Measurements from ENCODE around the gene BCL2L1.
"Not testable (repeated sequence)": the region's sequence is repeated elsewhere in the genome, so short reads cannot be mapped to it uniquely, and the experiment has no call there.

The BCL2L1 gene

DNA sequence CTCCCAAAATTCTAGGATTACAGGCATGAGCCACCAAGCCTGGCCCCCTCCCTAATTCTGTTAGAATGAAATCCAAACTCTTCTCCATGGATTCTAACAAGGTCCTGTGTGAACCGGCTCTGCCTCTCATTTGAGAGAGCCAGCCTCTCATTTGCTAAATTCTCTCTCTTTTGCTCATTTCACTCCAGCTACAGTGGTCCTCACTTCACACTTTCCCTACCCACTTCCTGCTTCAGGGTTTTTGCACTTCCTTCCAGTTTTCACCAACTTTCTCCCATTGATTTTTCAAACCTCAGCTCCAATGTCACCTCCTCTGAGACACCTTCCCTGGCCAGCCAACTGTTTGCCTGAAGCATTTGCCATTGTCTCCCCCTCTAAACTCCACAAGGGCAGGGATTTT, 79.8 kb downstream of the BCL2L1 start:
- no peak for DNase-seq

DNA sequence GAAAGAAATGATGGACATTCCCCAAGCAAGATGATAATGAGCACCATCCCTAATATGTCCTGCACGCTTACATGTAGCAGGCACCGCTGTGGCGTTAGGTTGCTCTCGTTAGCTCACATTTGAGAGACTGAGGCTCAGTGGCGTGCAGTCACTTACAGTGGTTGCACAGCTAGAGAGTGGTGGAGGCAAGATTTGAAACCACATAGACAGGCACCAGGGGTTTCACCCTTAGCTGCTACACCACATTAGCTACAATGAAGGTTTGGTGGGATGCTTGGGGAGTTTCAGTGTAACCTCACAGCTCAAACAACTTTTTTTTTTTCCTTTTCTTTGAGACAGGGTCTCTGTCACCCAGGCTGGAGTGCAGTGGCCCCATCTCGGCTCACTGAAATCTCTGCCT, 81.3 kb downstream of the BCL2L1 start:
- DNase-seq, result no peak

DNA sequence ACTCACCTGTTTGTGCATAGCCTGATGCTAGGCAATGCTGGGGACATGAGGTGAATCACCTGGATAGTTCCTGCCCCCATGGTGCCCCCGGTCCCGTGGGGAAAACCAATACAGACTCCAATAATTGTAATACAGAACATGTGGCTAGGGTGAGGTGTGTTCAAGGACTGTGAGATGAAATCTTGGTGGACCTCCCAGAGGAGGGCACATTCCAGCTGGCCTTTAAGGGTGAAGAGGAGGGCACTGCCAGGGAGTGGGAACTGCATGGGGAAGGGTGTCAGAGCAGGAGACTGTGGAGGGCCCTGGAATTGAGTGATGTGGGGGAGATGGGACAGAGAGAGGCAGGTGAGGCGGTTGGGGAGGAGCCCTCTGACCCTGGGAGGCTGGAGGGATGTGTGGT, 82.4 kb downstream of the BCL2L1 start:
- DNase-seq, result no peak

DNA sequence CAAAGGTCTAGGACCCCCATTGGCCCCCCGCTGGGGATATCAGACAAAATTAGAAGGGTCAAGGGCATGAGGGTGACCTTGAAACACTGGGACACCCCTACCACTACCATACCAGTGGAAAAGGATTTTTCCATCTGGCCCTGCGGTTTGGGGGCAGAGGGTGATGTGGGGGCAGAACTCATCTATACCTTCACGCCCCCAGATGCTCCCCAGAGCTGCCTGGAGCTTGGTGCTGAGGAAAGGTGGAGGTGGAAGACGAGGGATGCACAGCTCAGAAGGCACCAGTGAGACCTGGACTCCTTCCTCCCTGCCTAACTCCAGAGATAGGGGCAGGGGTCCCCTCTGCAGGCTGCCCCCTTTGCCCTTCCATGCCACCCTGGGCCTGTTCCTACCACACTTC, 83.9 kb downstream of the BCL2L1 start:
- no peak for DNase-seq

DNA sequence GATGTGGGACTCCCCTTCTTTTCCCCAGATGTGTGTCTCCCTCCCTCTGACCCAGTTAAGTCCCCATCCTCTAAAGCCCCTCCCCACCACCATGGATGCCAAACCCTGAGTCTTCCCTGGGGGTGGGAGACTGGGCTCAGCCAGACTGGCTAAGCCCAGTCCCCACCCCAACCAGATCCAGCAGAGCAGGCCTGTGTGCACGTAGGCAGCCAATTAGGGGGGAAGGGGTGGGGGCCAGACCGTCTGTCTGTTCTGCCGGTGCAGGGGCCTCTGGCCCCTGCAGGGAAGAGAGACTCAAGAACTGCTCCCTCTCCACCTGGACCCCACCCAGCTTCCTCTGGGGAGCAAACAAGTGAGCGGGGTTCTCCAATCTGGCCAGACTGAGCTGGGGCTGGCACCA, 84.4 kb downstream of the BCL2L1 start:
- DNase-seq, result no peak

DNA sequence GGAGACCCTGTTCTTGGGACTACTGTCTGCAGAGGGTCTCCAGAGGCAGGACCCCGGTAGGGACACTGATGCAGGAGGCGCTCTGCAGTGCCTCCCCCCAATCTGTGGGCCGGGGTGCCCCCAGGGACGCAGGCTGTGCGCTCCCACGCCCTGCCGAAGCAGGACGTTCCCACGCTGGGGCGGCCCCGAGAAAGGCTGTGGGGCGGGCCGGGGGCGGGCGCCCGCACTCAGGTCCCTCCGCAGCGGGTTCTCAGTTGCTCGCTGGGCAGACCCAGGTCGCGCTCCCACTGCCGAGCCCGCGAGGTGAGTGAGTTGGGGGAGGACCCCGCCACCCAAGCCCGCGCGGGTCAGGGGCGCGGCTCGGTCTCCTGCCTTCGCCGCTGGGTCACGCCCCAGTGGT, 85.0 kb downstream of the BCL2L1 start, which contains the start of gene COX4I2:
TSS of gene COX4I2 (plus strand) at position 253 of the 400 bp plus-strand sequence. CDS start 1,106 bp downstream, outside the sequence.
- DNase-seq, result no peak

DNA sequence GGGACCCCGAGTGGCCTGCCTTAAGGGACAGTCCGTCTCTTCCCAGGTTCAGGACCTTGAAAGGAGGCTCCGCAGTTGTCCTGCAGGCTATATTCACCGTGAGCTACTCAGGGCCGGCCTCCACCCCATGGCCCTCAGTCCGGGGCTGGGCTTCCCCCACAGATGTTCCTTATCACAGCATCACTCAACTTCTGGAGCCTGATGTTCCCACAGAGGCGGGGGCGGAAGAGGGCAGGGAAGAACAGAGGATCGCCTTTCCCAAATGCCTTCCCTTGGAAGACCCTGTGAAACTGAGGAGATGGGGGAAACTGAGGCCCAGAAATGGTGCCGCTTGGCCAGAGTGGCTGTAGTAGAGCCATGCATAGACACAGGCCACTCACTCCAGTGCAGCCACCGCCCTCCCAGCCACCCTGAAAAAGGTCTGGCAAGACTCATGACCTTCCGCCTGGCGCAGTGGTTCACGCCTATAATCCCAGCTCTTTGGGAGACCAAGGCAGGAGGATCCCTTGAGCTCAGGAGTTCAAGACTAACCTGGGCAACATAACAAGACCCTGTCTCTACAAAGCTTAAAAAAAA, 89.2 kb downstream of the BCL2L1 start:
- no peak for DNase-seq

DNA sequence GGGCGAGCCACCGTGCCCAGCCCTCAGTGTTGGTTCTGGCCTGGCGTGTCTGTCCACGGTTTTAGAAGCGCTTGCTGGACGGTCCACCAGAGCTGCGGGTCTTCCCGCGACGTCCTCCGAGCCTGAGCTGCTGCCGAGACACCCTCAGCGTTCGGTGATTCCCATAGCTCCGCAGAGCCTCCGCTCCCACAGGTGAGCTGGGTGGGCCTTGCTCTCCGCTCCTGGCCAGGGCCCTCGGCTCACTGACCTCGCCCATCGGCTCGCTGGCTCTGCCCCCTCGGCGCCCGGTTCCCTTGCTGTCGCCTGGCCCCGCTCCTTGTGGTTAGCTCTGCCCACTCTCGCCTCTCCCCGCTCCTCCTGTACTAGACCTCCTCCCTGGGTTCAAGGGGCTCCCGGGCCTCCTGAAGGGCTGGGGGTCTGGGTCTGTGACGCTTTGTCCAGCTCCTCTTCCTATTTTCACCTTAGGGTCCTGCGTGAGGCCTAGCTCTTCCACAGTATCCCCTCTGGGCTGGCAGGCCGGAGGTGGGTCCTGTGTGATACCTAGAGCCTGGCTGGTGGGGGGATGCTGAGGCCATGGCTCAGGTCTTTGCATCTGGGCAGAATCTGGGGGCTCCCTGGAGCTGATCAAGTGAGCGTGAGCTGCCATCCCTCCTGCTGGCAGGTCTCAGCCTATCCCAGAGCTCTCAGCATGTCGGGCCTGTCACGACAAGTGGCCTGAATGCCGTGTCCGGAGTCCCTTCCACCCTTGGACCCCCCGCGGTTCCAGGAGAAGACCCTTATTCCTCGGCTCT, 89.9 kb downstream of the BCL2L1 start:
- DNase-seq, result no peak

DNA sequence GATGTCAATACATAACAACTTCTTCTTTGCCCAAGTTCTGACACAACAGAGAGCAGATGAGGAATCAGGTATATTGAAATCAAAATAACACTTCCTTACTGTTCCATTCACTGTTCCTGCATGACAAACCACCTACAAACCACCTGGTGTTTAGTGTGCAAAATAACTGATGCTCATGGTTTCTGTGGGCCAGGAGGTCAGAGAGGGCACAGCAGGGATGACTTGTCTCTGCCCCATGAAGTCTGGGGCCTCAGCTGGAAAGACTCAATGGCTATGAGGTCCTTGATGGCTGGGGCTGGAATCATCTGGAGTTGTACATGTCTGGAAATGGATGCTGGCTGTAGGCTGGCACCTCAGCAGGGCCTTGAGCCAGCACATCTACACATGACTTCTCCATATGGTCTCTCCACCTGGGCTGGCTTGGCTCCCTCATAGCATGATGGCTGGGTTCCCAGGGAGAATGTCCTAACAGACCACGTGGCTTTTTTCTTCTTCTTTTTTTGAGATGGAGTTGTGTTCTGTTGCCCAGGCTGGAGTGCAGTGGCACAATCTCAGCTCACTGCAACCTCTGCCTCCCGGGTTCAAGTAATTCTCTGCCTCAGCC, 92.4 kb downstream of the BCL2L1 start:
- no peak for DNase-seq

DNA sequence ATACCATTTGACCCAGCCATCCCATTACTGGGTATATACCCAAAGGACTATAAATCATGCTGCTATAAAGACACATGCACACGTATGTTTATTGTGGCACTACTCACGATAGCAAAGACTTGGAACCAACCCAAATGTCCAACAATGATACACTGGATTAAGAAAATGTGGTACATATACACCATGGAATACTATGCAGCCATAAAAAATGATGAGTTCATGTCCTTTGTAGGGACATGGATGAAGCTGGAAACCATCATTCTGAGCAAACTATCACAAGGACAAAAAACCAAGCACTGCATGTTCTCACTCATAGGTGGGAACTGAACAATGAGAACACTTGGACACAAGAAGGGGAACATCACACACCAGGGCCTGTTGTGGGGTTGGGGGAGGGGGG, 94.6 kb downstream of the BCL2L1 start:
- not testable (repeated sequence) for DNase-seq

DNA sequence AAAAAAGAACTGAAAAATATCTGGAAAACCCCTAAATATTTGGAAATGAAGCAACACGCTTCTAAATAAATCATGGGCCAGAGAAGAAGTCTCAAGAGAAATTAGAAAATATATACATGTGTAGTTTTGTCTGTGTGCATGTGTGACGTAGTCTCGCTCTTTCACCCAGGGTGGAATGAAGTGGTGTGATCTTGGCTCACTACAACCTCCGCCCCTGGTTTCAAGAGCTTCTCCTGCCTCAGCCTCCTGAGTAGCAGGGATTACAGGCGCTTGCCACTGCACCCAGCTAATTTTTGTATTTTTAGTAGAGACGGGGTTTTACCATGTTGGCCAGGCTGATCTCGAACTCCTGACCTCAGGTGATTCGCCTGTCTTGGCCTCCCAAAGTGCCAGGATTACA, 96.1 kb downstream of the BCL2L1 start:
- not testable (repeated sequence) for DNase-seq

DNA sequence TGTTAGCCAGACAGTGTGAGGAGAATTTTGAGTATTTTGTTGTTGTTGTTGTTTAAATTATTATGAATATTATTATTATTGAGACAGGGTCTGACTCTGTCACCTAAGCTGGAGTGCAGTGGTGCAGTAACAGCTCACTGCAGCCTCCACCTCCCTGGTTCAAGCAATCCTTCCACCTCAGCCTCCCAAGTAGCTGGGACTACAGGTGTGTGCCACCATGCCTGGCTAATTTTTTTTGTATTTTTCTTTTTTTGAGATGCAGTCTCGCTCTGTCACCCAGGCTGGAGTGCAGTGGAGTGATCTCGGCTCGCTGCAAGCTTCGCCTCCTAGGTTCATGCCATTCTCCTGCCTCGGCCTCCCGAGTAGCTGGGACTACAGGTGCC, 99.6 kb downstream of the BCL2L1 start:
- not testable (repeated sequence) for DNase-seq

DNA sequence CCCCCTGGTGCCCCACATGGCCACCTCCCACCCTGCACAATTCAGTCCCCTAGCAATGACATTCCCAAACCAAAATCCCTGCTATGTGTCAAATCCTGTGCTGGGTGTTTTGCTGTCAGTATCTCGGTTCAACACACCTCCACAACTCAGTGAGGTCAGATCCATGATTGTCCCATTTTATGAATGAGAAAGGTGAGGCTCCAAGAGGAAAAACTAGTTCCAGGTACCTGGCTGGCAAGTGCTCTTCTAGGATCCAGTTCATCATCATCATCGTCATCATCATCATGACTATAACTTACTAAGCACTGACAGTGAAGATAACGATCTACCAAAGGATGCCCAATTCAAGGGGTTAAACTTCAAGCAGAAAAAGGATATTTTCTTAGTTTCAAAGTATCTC, 102.4 kb downstream of the BCL2L1 start:
- no peak for DNase-seq

DNA sequence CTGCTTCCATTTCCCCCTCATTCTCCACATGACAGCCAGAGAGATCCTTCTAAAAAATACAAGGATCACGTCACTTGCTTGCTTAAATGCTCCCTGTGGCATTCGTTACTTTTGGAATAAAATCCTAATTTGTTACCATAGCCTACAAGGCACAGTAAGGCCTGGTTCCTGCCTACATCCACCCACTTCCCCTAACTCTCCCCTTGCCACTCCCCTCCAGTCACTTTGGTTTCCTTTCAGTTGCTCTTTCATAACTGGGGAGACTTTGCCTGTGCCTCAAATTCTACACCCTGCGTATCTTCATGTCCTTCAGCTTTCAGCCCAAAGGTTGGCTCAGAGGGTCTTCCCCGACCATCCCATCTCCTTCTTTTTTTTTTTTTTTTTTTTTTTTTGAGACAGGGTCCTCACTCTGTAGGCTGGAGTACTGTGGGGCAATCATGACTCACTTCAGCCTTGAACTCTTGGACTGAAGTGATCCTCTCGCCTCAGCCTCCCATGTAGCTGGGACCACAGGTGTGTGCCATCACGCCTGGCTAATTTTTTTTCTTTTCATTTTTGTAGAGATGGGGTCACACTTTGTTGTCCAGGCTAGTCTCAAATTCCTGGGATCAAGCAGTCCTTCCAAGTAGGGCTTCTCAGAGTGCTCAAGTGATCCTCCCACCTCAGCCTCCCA, 105.1 kb downstream of the BCL2L1 start:
- DNase-seq, result no peak

DNA sequence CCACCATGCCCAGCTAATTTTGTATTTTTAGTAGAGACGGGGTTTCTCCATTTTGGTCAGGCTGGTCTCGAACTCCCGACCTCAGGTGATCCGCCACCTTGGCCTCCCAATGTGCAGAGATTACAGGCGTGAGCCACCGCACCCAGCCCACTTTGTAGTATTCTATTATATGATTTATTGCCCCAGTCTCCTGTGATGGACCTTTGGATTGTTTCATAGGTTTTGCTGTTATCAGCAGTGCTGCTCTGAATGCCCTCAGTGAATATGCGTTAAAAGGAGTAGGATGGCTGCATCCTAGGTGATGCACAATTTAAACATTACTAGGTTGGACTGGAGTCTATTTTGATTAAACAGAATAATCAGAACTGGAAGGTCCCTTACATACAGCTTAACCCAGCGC, 107.3 kb downstream of the BCL2L1 start:
- DNase-seq, result no peak

Measured in stimulated activated CD4-positive, alpha-beta T cell treated with anti-CD3 and anti-CD28 coated beads, Interleukin-2, amount 100 ng/mL, for 48 hours (primary cell).